Fibroblast of pulmonary artery (primary cell): ENCODE data around the gene PAPLN.

Experiments used
- DNase-seq: peaks from one replicate; pipeline ENCODE4 v3.0.0-alpha.2; 2010; ENCODE audit warnings: low read depth
- H3K4me3 ChIP-seq: replicated peaks from 2 replicates; pipeline ENCODE4 v1.5.1; 2011; ENCODE audit warnings: low read depth, mild to moderate bottlenecking, control low read depth, low read length, moderate library complexity
- TF ChIP-seq, protein P1 (sequence below): IDR thresholded peaks from 2 replicates; pipeline ENCODE4 v1.5.1; 2011; ENCODE audit warnings: mild to moderate bottlenecking, control low read depth, low read length, inconsistent platforms; ENCODE audit errors: missing control alignments

Gene PAPLN

DNA sequence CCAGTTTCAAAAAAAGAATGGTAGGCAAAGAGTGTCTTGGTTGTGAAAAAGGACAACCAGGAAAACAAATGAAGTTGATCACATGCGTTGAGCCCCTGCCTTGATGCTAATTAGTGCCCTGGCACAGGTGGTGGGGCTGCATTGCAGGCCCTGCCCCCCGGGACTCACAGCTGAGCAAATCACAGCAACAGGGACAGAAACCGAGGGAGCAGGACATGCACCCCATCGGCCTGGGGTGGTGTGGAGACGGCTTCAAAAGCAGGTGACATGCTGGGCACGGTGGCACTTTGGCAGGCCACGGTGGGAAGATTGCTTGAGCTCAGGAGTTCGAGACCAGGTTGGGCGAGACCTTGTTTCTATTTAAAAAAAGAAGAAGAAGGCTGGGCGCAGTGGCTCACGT is 1.1 kb upstream of the PAPLN start:
- TF ChIP-seq, protein P1, sequence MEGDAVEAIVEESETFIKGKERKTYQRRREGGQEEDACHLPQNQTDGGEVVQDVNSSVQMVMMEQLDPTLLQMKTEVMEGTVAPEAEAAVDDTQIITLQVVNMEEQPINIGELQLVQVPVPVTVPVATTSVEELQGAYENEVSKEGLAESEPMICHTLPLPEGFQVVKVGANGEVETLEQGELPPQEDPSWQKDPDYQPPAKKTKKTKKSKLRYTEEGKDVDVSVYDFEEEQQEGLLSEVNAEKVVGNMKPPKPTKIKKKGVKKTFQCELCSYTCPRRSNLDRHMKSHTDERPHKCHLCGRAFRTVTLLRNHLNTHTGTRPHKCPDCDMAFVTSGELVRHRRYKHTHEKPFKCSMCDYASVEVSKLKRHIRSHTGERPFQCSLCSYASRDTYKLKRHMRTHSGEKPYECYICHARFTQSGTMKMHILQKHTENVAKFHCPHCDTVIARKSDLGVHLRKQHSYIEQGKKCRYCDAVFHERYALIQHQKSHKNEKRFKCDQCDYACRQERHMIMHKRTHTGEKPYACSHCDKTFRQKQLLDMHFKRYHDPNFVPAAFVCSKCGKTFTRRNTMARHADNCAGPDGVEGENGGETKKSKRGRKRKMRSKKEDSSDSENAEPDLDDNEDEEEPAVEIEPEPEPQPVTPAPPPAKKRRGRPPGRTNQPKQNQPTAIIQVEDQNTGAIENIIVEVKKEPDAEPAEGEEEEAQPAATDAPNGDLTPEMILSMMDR, result no peak
- no peak overlapping the region for H3K4me3 ChIP-seq
- DNase-seq, result no peak

DNA sequence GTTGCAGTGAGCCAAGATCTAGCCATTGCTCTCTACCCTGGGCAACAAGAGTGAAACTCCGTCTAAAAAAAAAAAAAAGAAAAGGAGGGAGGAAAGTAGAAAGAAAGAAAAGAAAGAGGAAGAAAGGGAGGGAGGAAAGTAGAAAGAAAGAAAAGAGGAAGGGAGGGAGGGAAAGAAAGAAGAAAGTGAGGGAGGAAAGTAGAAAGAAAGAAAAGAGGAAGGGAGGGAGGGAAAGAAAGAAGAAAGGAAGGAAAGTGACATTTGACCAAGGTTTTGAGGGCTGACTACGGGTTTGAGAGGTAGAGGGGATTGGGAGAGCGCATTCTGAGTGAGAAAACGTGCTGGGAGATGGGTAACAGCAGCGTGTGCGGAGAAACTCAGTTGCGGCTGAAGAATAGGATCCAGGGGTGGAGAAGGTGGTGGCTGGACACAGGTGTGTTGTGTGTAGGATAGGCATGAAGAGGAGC is 521 bp upstream of the PAPLN start:
- no peak for DNase-seq
- TF ChIP-seq, protein P1, result no peak
- H3K4me3 ChIP-seq, result no peak overlapping the region

DNA sequence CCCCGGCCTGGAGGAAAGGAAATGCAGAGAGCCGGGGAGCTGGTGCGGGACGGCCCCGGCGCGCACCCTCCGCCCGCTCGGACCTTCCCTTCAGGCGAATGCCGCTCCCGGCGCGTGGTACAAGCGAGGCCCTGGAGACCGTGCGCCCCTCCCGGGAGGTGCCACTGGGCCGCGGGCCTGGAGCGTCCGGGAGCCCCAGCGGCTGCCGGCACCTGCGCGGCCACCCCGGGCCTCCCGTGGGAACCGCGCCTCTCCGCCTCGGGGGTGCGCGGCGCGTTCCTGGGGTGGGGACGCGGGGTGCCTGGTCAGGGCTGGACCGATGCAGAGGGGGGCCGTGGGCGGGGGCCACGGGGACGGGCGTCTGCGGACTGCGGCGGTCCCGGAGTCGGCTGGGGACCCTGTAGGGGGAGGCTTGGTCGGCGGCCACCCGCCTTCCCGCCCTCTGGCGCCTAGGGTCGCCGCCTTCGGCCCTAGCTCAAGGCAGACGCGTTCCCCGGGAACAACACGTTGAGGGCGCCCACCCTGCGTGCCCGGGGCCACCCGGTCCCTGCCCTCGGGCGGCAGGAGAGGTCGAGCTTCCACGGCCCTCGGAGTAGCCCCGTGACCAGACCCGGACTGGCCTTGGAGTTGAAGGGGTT is 599 bp downstream of the PAPLN start:
- peak overlapping the region; percentile 61 for H3K4me3 ChIP-seq
- TF ChIP-seq, protein P1, result no peak
- DNase-seq, result no peak

DNA sequence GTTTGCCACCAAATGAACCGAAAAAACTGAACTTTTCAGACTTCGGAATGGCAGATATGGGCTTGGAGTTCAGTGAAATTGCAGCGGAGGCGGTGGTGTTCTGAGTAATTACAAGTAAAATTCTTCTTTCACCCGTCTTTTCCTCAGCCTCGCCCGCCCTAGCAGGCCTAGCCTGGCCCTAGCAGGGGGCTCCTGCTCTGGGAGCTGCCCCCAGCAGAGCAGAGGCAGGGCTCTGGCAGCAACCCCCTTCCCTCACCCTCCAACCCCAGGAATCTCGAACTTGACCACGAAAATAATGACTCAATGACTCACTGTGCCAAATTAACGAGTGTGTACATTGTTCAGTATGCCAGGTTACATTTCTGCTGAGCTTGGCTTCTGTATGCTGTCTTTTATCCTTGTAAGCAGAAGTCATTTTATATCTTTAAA is 1.1 kb downstream of the PAPLN start:
- peak; percentile 81 for DNase-seq
- TF ChIP-seq, protein P1, result no peak
- H3K4me3 ChIP-seq, result peak overlapping the region; percentile 61

DNA sequence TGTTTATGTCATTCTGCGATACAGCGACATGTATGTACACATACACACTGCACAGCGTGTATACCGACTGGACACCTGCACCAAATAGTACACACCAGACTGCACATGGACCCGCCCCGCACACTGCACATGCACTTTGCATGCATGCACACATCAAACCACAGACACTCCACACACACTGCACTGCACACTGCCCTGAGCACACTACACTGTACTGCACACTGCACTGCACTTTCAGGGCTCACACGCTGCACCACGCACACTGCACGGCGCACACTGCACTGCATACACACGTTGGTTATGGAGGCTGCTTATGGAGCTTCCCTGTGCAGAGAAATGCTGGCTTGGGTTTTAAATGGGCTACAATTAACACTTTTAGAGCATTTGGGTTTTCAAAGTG is 1.6 kb downstream of the PAPLN start:
- TF ChIP-seq, protein P1, result no peak
- H3K4me3 ChIP-seq, result peak overlapping the region; percentile 61
- DNase-seq, result no peak

DNA sequence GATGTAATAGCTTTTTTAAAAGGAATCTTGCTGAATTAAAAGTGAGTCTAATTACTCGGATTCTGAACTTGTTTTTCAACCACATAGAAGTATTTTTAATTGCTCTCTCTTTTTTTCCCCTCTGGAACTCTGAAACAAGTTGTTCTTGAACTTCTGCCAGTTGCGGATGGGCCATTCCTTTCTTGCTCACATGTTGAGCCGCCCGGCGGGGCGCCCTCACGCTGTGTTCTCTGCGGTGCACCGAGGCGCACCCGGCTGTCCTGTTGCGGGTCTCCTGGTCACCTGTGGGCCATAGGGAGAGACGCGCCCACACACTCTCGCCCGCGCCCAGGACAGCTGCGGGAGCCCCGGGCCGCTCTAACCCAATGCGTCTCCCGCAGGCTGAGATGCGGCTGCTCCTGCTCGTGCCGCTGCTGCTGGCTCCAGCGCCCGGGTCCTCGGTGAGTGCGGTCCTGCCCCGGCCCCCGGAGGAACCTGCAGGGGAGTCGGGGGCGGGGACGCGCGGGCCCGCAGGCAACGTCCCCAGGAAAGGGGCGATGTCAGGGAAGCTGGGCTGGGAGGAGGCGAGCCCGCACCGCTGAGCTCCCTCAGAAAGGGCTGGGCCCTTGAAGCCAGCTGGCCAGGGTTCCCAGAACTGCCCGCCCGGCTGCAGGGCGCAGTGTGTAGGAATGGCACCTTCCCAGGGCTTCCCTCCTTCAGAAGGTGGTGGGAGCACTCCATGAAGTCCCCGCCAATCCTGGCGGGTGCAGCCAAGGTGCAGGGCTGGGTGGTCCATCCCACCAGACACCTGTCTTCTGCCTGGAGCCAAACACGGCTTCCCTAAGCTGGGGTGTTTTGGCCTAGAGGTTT is 2.3 kb downstream of the PAPLN start:
- H3K4me3 ChIP-seq, result peak overlapping the region; percentile 61
- TF ChIP-seq, protein P1, result no peak
- DNase-seq, result peak; percentile 62
